ENCODE measurements around the gene AHR. TPM values are rescaled to one million over a fixed set of nuclear protein-coding genes. Genes with fewer than 3 reads are reported as not detected.

Gene AHR
- polyA plus RNA-seq, 1 donor from 2014 or later, result 2.4 TPM

DNA sequence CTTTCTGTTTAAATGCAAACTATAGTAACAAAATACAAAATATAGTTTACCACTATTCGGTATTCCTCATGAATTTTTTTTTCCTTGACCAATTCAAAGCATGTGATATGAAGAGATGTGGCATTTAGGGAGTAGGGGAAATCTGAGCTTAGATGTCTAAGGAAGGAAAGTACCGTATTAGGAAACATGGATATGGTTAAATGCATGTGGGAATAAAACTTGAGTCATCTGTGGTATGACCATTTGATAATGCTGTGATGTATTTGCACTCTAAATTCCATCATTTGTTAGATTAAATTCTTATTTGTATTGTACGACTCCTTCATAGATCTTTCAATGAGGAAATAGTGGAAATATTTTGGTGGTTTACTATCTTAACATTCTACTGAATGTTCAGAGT is 19.7 kb downstream of the AHR start:
- no peak overlapping the region for H2AFZ ChIP-seq (ENCODE audit: low read depth, low read length)
- TF ChIP-seq POLR2AphosphoS5 (IDR thresholded peaks at IDR 0.05) (no peak), EP300 (conservative IDR thresholded peaks at IDR 0.05; ENCODE audit: poor library complexity, severe bottlenecking) (no peak), SMC3 (conservative IDR thresholded peaks at IDR 0.05; ENCODE audit: poor library complexity) (no peak), MXI1 (conservative IDR thresholded peaks at IDR 0.05; ENCODE audit: poor library complexity, severe bottlenecking) (no peak), RAD21 (conservative IDR thresholded peaks at IDR 0.05) (no peak), TAF1 (IDR thresholded peaks at IDR 0.05; ENCODE audit: low read depth) (no peak), EZH2 (IDR thresholded peaks at IDR 0.05; ENCODE audit: borderline replicate concordance, insufficient read depth, low read length, poor library complexity, severe bottlenecking) (no peak)
- TF ChIP-seq, protein P1, sequence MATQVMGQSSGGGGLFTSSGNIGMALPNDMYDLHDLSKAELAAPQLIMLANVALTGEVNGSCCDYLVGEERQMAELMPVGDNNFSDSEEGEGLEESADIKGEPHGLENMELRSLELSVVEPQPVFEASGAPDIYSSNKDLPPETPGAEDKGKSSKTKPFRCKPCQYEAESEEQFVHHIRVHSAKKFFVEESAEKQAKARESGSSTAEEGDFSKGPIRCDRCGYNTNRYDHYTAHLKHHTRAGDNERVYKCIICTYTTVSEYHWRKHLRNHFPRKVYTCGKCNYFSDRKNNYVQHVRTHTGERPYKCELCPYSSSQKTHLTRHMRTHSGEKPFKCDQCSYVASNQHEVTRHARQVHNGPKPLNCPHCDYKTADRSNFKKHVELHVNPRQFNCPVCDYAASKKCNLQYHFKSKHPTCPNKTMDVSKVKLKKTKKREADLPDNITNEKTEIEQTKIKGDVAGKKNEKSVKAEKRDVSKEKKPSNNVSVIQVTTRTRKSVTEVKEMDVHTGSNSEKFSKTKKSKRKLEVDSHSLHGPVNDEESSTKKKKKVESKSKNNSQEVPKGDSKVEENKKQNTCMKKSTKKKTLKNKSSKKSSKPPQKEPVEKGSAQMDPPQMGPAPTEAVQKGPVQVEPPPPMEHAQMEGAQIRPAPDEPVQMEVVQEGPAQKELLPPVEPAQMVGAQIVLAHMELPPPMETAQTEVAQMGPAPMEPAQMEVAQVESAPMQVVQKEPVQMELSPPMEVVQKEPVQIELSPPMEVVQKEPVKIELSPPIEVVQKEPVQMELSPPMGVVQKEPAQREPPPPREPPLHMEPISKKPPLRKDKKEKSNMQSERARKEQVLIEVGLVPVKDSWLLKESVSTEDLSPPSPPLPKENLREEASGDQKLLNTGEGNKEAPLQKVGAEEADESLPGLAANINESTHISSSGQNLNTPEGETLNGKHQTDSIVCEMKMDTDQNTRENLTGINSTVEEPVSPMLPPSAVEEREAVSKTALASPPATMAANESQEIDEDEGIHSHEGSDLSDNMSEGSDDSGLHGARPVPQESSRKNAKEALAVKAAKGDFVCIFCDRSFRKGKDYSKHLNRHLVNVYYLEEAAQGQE (IDR thresholded peaks at IDR 0.05; ENCODE audit: borderline replicate concordance), result no peak
- TF ChIP-seq, protein P2, sequence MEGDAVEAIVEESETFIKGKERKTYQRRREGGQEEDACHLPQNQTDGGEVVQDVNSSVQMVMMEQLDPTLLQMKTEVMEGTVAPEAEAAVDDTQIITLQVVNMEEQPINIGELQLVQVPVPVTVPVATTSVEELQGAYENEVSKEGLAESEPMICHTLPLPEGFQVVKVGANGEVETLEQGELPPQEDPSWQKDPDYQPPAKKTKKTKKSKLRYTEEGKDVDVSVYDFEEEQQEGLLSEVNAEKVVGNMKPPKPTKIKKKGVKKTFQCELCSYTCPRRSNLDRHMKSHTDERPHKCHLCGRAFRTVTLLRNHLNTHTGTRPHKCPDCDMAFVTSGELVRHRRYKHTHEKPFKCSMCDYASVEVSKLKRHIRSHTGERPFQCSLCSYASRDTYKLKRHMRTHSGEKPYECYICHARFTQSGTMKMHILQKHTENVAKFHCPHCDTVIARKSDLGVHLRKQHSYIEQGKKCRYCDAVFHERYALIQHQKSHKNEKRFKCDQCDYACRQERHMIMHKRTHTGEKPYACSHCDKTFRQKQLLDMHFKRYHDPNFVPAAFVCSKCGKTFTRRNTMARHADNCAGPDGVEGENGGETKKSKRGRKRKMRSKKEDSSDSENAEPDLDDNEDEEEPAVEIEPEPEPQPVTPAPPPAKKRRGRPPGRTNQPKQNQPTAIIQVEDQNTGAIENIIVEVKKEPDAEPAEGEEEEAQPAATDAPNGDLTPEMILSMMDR (IDR thresholded peaks at IDR 0.05; ENCODE audit: poor library complexity, severe bottlenecking), result no peak
- no peaks in the 10 kb centered on the region for H3K79me2 ChIP-seq (replicated peaks; ENCODE audit: insufficient read depth, low read length)
- H3K36me3 ChIP-seq (ENCODE audit: insufficient read depth, low read length), result no peaks in the 10 kb centered on the region
- no peak overlapping the region for H3K9ac ChIP-seq (ENCODE audit: low read length)
- no peak overlapping the region for H3K4me3 ChIP-seq (ENCODE audit: low read length)
- H3K4me2 ChIP-seq (ENCODE audit: low read length), result no peak overlapping the region
- no peaks in the 10 kb centered on the region for H3F3A ChIP-seq (ENCODE audit: insufficient read depth, low read length, poor library complexity, severe bottlenecking)
- H3K9me3 ChIP-seq (ENCODE audit: low read length), result no peaks in the 10 kb centered on the region
- H3K27ac ChIP-seq (ENCODE audit: low read length), result no peak overlapping the region
- H3K9me2 ChIP-seq (ENCODE audit: insufficient read depth, low read length), result no peaks in the 10 kb centered on the region
- no peaks in the 10 kb centered on the region for H3K27me3 ChIP-seq (ENCODE audit: insufficient read depth, low read depth, low read length)
- H4K20me1 ChIP-seq (ENCODE audit: insufficient read depth), result no peaks in the 10 kb centered on the region

DNA sequence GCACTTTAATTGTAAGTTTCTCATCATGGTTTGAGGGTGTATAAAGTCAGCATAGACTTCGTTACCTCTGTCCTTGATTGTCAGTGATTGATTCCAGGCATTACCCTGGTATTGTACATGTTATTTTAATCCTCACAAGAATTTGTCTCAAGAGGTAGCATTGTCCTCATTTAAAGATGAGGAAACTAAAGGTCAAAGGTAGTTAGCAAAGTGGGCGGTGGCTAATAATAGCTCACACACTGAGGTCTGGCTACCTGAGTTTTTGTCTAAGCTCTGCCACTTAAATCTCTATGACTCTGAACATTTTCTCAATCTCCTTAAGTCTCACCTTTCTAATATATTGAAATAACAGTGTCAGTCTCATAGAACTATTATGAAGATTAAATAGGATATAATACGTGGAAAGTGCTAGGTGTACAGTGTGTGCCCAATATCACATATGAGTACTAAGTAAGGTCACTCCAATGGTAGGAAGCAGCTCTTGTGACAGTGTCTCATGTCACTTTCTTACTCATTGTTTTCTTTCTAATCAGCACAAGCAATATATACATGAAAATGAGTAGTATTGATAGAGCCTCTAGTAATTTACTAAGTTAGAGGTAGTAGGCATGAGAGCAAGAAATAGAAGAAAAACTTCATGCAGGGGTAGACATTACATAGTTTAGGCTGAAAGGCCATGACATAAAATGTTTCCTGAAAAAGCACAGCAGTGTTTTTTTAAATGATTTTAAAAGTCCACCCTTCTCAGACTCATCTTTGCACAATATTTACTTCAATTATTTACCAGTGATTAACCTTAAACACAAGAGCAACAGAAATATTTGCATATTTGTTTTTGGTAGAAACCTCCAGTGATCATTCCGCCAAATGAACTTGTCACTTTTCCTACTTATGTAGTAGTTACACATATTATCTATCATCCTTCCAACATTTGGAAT is 21.0 kb downstream of the AHR start:
- Histone ChIP-seq H3K79me2 (replicated peaks; ENCODE audit: insufficient read depth, low read length) (no peaks in the 10 kb centered on the region), H3K4me3 (ENCODE audit: low read length) (no peak overlapping the region), H3K27ac (ENCODE audit: low read length) (no peak overlapping the region), H3K9me3 (ENCODE audit: low read length) (no peaks in the 10 kb centered on the region), H4K20me1 (ENCODE audit: insufficient read depth) (no peaks in the 10 kb centered on the region), H3K9me2 (ENCODE audit: insufficient read depth, low read length) (no peaks in the 10 kb centered on the region), H3K36me3 (ENCODE audit: insufficient read depth, low read length) (no peaks in the 10 kb centered on the region), H2AFZ (ENCODE audit: low read depth, low read length) (no peak overlapping the region), H3K4me2 (ENCODE audit: low read length) (no peak overlapping the region), H3F3A (ENCODE audit: insufficient read depth, low read length, poor library complexity, severe bottlenecking) (no peaks in the 10 kb centered on the region), H3K27me3 (ENCODE audit: insufficient read depth, low read depth, low read length) (no peaks in the 10 kb centered on the region), H3K9ac (ENCODE audit: low read length) (no peak overlapping the region)
- TF ChIP-seq POLR2AphosphoS5 (IDR thresholded peaks at IDR 0.05) (no peak), EP300 (conservative IDR thresholded peaks at IDR 0.05; ENCODE audit: poor library complexity, severe bottlenecking) (no peak), TAF1 (IDR thresholded peaks at IDR 0.05; ENCODE audit: low read depth) (no peak), MXI1 (conservative IDR thresholded peaks at IDR 0.05; ENCODE audit: poor library complexity, severe bottlenecking) (no peak), EZH2 (IDR thresholded peaks at IDR 0.05; ENCODE audit: borderline replicate concordance, insufficient read depth, low read length, poor library complexity, severe bottlenecking) (no peak), RAD21 (conservative IDR thresholded peaks at IDR 0.05) (no peak)
- TF ChIP-seq, protein P2 (IDR thresholded peaks at IDR 0.05; ENCODE audit: poor library complexity, severe bottlenecking), result no peak

All from neural cell (in vitro differentiated cells).